GM18502 (cell line): ENCODE data around the gene VMP1.
"Not testable (repeated sequence)": the region's sequence is repeated elsewhere in the genome, so short reads cannot be mapped to it uniquely, and the experiment has no call there.

Experiments used
- ATAC-seq: cut with Tn5 transposase; IDR thresholded peaks from one replicate; pipeline ENCODE4 v1.9.1; 2021; ENCODE audit warnings: mild to moderate bottlenecking; ENCODE audit not compliant: unreplicated experiment, poor library complexity

The VMP1 gene

DNA sequence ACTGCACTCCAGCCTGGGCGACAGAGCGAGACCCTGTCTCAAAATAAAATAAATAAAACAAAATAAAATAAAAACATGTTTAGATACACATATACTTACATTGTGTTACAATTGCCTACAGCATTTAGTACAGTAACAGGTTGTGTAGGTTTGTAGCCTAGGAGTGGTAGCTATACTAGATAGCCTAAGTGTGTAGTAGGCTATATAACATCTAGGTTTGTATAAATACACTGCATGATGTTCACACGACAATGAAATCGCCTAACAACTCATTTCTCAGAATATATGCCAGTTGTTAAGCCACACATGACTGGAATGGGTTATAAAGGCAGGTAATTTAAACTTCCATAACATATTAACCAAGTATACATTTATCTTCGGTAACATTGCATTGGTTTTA is 94.7 kb downstream of the VMP1 start:
- ATAC-seq: no peak

DNA sequence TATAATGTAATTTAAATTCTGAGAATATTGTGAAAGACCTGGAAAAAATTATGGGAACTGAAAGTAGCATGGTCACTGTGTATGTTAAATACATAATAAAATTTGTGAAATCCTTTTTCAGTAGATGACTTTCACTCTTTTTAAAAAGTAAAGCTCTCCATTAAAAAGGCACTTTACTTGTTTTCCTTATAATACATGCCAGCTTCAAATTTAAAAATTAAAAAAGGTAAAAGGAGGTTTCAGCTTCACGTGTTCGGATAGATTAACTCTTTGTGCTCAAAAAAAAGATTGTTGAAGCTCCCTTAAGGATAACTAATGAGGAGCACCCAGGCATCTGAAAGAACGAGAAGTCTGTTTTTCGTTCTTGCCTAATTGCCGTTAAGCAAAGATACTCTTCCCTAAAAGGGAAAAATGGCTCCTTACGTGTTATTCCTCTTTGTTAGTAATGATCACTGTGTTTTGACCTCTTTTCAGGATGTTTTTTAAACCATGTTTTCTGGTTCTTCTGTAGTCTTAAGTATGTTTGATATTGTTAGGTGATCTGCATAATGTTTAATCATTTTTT is 97.5 kb downstream of the VMP1 start:
- ATAC-seq: no peak

DNA sequence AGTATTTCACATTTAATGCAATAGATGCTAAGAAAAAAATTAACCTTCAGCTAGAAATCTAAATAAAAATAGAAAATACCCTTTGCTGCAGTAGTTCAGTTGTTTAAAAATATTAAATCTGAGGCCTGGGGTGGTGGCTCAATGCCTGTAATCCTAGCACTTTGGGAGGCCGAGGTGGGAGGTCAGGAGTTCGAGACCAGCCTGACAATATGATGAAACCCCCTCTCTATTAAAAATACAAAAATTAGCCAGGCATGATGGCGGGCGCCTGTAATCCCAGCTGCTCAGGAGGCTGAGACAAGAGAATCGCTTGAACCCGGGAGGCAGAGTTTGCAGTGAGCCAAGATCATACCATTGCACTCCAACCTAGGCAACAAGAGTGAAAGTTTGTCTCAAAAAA is 98.9 kb downstream of the VMP1 start:
- ATAC-seq: not testable (repeated sequence)

DNA sequence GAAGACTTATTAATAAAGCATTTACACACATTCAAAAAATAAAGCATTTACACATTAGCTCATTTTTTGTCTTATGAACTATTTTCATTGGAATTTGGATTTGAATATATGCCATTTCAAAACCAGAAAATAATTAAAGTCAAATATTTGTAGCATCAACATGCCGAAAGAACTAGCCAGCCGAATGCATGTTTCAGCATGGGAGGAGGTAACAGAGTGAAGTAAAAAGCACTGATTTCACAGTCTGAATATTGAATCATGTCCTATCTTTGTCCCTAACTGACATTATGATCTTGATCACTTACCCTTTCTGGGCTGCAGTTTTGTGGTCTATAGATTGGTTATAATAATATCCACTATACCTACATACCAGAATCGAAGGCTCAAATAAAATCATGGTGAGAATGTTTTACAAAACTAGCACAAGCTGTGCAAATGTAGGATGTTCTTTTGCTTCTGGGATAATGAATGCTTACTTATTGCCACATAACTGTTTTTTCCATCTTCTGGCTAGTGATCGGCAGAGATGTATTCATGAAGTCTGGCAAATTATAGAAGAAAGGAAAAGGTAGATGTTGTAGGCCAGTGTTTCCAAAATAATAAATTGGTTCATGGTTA is 100.5 kb downstream of the VMP1 start:
- no peak for ATAC-seq

DNA sequence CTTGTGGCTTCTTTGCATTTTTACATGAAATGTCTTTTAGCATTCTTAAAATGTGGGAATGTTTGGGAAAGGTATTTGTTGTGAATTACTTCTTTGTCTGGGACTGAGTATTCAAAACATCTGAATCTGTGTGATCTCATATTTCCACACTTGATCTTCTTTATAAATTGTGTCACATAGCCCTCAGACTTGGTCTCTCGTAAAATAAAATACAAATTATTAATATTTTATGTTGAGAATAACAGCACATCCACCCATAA is 103.4 kb downstream of the VMP1 start:
- no peak for ATAC-seq

DNA sequence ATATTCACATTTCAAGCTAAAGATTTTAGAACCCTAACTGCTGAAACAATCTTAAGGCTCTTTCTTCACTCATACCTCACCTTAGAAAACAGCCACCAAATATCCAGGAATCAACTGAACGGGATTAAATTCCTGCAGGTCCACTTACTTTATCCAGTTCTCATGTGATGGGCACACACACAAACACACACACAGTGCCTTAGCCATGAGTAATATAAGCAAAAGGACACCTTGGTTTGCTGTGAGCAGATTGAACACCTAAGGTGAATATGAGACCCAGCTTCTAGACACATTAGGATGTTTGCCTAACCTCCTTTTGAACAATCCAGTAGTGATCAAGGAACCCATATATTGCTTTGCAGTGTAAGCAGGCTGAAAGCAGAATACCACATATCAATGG is 103.8 kb downstream of the VMP1 start:
- ATAC-seq: no peak

DNA sequence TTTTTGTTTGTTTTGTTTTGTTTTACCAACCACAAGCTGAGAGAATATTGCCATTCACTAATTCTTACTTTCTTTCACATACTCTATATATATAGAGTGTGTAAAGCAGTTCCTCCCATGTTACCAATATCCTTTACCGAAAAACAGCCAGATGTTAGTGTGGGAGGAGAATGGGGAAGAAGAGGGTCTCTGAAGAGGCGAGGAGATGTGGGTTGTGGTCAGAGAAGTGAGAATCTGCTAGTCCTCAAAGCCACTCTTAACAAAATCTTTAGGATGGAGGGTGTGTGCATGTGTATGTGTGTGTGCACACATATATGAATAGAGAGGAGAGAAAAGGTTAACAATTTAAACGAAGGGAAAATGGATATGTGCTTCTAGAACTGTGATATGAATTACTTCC is 104.7 kb downstream of the VMP1 start:
- no peak for ATAC-seq

DNA sequence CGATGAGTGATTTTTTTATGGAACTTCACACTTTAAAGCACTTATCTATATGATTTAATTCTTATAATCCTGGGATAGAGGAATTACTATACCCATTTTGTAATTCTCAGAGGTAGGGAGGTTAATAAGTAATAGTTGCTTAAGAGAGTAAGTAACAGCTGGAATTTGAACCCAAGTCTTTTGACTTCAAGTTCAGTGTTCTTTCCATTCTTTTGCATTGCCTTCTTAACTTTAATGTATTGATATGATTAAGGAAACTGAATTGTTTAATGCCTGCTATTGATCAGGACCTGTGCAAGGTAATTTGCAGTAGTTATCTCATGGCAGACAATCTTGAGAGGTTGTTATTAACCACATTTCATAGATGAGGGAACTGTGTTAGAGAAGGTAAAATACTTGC is 106.8 kb downstream of the VMP1 start:
- ATAC-seq: no peak

DNA sequence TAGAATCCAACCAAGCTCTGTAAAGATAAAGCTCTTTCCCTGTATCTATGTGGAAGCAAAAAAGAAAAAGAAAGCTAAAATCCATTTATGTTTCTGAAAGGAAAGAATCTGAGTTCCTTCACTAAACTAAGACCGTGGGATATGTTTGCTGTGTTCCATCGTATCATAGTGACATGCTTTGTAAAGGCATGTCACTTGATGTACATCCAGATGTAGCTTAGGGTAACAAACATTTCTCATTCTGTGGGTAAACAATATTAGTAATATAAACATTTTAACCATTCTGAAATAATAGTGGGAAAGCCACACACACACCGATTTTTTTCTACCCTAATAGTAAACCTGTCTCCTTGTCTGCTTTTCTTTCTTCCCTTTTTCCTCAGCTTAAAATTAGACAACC is 107.2 kb downstream of the VMP1 start:
- no peak for ATAC-seq

DNA sequence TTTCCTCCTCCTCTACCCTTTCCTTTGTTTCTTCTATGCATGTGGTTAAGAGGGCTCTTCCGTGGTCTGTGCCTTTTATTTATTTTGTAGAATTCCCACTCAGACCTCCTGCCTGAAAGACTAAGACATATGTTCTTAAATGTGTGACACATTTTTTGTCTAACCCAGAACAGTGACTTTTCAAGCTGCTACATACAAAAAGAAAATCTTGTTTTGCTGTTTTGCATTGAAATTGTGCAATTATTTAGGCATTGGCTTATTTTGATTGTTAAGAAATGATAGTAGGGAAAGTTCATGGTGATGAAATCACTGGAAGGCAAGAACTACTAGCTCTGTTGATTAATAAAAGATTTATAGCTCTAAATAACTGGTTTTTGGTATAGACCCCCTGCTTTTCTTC is 108.5 kb downstream of the VMP1 start:
- ATAC-seq: no peak

DNA sequence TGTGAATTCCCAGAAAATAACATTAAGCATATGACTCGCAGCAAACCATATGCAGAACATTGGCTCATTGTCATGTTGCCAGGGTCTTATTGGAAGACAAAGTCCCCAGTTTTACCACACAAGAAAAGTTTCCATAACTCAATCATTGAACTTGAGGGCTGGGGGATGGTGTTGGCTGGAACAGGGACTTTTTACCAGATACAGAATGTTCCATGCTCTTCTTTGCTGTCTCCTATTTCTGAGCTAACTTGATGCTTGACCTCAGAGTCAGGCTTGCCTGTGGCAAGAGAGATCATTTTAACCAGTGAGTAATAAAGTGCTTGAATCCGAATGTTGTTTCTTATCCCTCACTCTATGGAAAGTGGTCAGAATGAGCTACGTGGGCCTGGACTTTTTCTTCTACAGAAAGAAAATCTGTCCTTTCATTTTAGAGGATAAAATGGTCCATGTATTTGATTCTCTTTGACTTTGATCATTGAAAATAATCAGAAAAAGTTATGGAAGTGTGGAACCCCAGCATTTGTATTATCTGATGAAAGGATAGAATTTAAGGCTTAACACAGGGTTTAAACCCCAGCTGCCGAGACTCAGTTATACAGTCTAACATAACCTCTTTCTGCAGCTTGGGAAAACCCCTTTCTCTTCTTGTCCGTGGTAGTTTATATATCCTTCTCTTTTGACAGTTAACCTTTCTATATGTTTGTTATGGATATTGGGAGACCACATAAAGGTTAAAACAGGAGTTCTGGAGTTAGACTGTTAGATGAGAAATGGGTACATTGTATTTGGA is 118.3 kb downstream of the VMP1 start:
- no peak for ATAC-seq

DNA sequence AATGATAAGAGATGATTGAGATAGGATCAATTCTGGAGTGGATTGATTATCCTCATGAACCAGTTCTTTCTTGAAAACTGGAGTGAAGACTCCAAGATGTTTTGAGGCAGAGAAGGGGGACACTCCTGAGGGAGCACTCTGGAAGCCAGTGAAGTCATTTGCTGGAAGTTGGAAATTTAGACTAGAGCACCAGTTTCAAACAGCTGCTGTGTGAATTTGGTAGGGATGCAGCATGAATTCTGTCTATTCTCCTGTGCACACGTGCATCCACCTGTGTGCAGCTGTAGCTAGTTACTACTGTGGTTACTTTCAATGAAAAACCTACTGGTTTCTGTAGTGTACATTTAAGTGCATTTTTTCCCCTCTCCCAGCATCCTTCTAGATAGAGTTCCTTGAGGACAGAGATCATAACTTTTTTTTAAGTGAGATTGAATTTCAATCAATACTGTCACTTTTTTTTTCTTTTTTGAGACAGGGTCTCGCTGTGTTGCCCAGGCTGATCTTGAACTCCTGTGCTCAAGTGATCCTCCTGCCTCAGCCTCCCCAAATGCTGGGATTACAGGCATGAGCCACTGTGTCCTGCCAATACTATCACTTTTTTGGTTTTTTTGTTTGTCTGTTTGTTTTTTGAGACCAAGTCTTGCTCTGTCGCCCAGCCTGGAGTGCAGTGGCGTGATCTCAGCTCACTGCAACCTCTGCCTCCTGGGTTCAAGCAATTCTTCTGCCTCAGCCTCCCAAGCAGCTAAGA is 119.4 kb downstream of the VMP1 start:
- ATAC-seq: no peak

DNA sequence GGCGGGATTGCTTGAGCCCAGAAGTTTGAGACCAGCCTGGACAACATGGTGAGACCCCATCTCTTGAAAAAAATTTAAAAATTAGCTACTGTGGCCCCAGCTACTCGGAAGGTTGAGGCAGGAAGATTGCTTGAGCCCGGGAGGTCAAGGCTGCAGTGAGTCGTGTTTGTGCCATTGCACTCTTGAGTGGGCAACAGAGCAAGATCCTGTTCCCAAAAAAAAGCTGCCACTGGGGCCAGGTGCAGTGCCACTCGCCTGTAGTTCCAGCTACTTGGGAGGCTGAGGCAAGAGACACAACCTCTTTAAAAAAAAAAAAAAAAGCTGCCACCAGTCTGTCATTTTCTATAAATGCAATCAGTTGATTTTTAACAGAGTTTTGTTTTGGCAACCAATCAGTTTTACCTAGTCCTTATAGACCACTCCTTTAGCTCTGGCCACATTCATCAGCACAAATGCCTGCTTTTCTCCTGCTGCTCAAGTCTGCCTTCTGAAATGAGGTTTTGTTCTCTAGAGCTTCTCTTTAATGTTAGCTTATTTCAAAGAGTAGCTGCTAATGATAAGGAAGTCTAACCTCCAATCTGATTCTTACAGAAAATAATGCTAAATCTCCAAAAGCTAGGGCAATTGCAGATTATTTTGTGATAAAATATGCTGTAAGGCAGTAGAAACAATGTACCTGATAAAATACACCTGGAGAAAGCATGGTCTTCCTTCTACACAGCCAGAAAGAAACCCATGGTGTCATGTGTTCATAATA is 120.4 kb downstream of the VMP1 start:
- ATAC-seq: no peak

DNA sequence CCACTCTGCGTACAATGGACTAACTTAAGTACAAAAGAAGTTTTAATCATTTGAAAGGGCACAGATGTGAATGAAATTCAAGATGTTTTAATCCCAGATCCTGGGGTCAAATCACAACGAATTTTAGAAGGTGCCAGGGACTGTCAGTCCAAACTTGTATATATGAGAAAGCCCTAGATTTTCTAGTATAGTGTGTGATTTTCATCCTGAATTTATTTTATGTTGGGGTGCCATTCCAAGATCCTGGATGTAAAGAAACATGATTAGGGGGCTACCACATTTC is 121.0 kb downstream of the VMP1 start:
- ATAC-seq: no peak

DNA sequence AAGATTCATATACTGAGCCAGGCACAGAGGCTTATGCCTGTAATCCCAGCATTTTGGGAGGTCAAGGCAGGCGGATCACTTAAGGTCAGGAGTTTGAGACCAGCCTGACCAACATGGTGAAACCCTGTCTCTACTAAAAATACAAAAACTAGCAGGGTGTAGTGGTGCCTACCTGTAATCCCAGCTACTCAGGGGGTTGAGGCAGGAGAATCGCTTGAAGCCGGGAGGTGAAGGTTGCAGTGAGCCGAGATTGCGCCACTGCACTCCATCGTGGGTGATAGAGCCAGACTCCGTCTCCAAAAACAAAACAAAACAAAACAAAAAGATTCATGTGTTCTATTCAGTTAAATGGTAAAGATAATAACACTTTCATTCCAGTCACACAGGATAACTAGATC is 121.4 kb downstream of the VMP1 start:
- peak; percentile 1 for ATAC-seq

DNA sequence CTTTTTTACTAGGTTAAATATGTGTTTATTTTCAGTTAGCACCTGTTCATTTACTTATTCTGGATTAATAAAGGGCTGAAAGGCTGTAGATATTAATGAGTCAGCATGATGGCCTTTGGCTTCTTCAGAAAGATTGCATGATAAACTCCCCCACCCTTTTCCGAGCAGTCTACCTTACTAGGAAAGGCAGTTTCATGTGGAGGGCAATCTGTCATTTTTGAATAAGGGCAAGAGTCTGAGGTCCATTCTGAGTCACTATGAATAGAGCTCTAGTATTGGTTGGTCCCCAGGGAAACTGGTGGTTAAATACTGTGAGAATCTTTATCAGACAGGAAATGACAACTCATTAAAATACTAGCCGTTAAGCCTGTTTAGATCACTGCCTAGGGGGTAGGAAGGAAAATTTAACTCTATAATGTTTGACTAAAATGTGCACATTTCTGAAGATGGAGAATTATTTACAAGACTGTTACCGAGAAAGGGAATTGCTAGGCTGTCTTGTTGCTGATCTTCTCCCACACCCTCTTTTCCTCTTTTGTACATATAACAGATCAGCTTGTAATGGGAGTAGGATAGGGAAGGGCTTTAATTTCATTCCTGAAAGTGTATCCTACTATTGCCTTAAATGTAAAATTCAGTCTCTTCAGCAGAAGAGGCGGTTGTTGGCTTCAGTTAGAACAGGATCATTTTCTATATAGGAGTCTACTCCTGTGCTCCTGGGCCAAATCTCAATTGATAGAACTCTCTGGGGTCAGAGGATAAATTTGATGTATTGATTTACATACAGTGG is 122.0 kb downstream of the VMP1 start:
- peak; percentile 80 for ATAC-seq

DNA sequence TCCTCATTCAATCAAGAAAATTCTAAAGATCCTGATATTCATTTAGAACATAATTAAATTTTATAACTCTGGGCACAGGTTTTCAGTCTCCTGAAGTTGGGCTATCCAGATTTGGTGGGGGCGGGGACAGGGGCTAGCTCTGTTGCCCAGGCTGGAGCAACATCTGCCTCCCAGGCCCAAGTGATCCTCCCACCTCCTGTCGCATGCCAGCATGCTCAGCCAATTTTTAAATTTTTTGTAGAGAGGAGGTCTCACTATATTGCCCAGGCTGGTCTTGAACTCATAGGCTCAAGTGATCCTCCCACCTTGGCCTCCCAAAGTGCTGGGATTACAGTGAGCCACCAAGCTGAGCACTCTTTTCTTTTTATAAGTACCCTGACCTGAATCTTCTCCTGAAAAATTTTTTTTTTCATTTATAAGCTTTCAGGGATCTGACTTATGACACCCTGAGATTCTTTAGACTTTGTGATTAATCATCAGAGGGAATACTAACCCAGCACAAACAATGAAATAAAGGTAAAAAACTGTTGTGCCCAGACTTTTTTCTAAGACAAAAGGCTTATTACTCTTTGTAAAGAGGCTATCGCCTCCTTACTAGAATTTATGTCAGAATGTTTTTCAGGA is 122.7 kb downstream of the VMP1 start:
- no peak for ATAC-seq

DNA sequence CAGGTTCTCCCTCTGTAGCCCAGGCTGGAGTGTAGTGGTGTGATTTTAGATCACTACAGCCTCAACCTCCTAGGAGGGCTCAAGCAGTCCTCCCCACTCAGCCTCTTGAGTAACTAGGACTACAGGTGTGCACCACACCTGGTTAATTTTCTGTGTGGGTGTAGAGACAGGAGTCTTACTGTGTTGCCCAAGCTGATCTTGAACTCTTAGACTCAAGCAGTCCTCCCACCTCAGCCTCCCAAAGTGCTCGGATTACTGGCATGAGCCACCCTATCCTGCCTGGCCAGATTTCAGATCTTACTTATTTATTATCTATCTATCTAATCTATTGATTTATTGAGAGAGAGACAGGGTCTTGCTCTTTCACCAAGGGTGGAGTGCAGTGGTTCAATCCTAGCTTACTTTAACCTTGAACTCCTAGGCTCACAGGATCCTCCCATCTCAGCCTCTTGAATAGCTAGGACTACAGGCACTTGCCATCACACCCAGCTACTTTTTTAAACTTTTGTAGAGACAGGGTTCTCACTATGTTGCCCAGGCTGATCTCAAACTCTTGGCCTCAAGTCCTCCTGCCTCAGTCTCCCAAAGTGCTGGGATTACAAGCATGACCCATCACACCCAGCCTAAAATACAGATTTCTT is 123.5 kb downstream of the VMP1 start:
- ATAC-seq: no peak

DNA sequence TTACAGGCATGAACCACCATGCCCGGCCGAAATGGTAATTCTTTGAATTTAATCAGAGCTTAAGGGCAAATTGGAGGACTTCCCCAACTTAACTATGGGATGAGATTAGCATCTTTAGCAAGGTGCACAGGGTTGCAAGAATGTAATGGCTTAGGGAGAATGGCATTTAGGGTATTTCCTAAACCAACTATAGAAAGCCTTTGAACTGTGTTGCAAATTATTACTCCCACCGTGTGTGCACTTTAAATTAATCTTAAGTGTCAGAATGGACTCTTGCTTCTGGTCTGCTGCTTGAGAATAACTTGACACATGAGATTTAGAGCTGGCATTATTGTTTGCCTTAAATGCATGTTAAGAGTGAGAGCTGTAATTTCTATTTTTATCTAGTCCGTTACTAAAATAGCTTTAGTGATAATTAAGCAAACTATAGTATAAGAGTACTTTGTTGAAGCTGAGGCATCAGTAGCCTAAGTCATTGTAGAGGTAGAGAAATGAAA is 125.5 kb downstream of the VMP1 start:
- ATAC-seq: no peak
